HEK293T (cell line): Measurements from ENCODE around the gene NLRP12.

ENCODE experiments used
- BHLHE40 ChIP-seq: fragments of 450-650 bp; IDR thresholded peaks from 2 replicates; pipeline ENCODE4 v1.6.1; 2016; ENCODE audit warnings: mild to moderate bottlenecking, moderate library complexity, borderline replicate concordance
- CTBP1 ChIP-seq: fragments of 450-650 bp; IDR thresholded peaks from 2 replicates; pipeline ENCODE4 v1.6.1; 2016; ENCODE audit warnings: borderline replicate concordance
- ELF4 ChIP-seq: fragments of 450-650 bp; IDR thresholded peaks from 2 replicates; pipeline ENCODE4 v1.6.1; 2017; ENCODE audit warnings: antibody characterized with exemption
- FOXA1 ChIP-seq: fragments of 450-650 bp; IDR thresholded peaks from 2 replicates; pipeline ENCODE4 v1.6.1; 2016; ENCODE audit warnings: mild to moderate bottlenecking
- FOXK2 ChIP-seq: fragments of 450-650 bp; IDR thresholded peaks from 2 replicates; pipeline ENCODE4 v1.6.1; 2016; ENCODE audit warnings: mild to moderate bottlenecking
- FOXM1 ChIP-seq: fragments of 450-650 bp; IDR thresholded peaks from 2 replicates; pipeline ENCODE4 v1.6.1; 2017; ENCODE audit warnings: mild to moderate bottlenecking, borderline replicate concordance
- L3MBTL2 ChIP-seq: fragments of 450-650 bp; conservative IDR thresholded peaks from 2 replicates; pipeline ENCODE4 v1.6.1; 2016; ENCODE audit warnings: mild to moderate bottlenecking
- LEF1 ChIP-seq: fragments of 450-650 bp; IDR thresholded peaks from 2 replicates; pipeline ENCODE4 v1.6.1; 2017; ENCODE audit warnings: mild to moderate bottlenecking, borderline replicate concordance
- NFRKB ChIP-seq: fragments of 450-650 bp; IDR thresholded peaks from 2 replicates; pipeline ENCODE4 v1.6.1; 2016; ENCODE audit warnings: mild to moderate bottlenecking, moderate library complexity
- PKNOX1 ChIP-seq: fragments of 450-650 bp; IDR thresholded peaks from 2 replicates; pipeline ENCODE4 v1.6.1; 2016
- SP1 ChIP-seq: fragments of 450-650 bp; IDR thresholded peaks from 2 replicates; pipeline ENCODE4 v1.6.1; 2017
- SUZ12 ChIP-seq: fragments of 450-650 bp; IDR thresholded peaks from 2 replicates; pipeline ENCODE4 v1.6.1; 2016; ENCODE audit warnings: mild to moderate bottlenecking
- TARDBP ChIP-seq: fragments of 450-650 bp; IDR thresholded peaks from 2 replicates; pipeline ENCODE4 v1.6.1; 2016
- ZNF384 ChIP-seq: fragments of 450-650 bp; IDR thresholded peaks from 2 replicates; pipeline ENCODE4 v1.6.1; 2016

GRCh38 chr19:53824134-53824611 is at the start of gene NLRP12:
- no peak for TF ChIP-seq ZNF384
- no peak for TF ChIP-seq FOXK2
- TF ChIP-seq FOXM1: no peak
- TF ChIP-seq SP1: no peak
- no peak for TF ChIP-seq BHLHE40
- TF ChIP-seq TARDBP: no peak
- no peak for TF ChIP-seq NFRKB
- TF ChIP-seq ELF4: no peak
- no peak for TF ChIP-seq PKNOX1
- no peak for TF ChIP-seq CTBP1
- no peak for TF ChIP-seq SUZ12
- TF ChIP-seq FOXA1: no peak
- TF ChIP-seq L3MBTL2: no peak
- no peak for TF ChIP-seq LEF1
